ENCODE measurements around the gene VPS11.

VPS11 gene

GRCh38 chr11:119085437-119085847, 17.8 kb downstream of the VPS11 start:
- TF ChIP-seq CTCF (conservative IDR thresholded peaks at IDR 0.05), result no peak
- no peak for TF ChIP-seq ZFX (IDR thresholded peaks at IDR 0.05)
- H3K27ac ChIP-seq, result peak overlapping the region; percentile 85

- no peak overlapping the region for H3K27ac ChIP-seq
Measured at GRCh38 chr11:119087123-119087522, 19.5 kb downstream of the VPS11 start.

GRCh38 chr11:119087747-119088241, 20.2 kb downstream of the VPS11 start:
- TF ChIP-seq CTCF (conservative IDR thresholded peaks at IDR 0.05) (no peak), ZFX (IDR thresholded peaks at IDR 0.05) (no peak)
- peak overlapping the region; percentile 1; the same call in 1 of the 2 replicates for H3K27ac ChIP-seq

More at GRCh38 chr11:119087123-119087522, 19.5 kb downstream of the VPS11 start:
- TF ChIP-seq CTCF (conservative IDR thresholded peaks at IDR 0.05) (no peak), ZFX (IDR thresholded peaks at IDR 0.05) (no peak)

- no peak for TF ChIP-seq ZFX (IDR thresholded peaks at IDR 0.05)
- no peak for TF ChIP-seq CTCF (conservative IDR thresholded peaks at IDR 0.05)
Measured at GRCh38 chr11:119088406-119088805, 20.8 kb downstream of the VPS11 start.

GRCh38 chr11:119089319-119089718, 21.7 kb downstream of the VPS11 start:
- TF ChIP-seq ZFX (IDR thresholded peaks at IDR 0.05) (no peak), CTCF (conservative IDR thresholded peaks at IDR 0.05) (no peak)
- H3K27ac ChIP-seq, result no peak overlapping the region

More at GRCh38 chr11:119088406-119088805, 20.8 kb downstream of the VPS11 start:
- no peak overlapping the region; the same call in 1 of the 2 replicates for H3K27ac ChIP-seq

- H3K27ac ChIP-seq, result no peak overlapping the region
- TF ChIP-seq ZFX (IDR thresholded peaks at IDR 0.05), result no peak
- no peak for TF ChIP-seq CTCF (conservative IDR thresholded peaks at IDR 0.05)
Measured at GRCh38 chr11:119091178-119091577, 23.6 kb downstream of the VPS11 start.

- H3K27ac ChIP-seq, result peak overlapping the region; percentile 98
- TF ChIP-seq ZFX (IDR thresholded peaks at IDR 0.05) (no peak), CTCF (conservative IDR thresholded peaks at IDR 0.05) (no peak)
Measured at GRCh38 chr11:119091966-119092879, 24.6 kb downstream of the VPS11 start.
